GM12878 (cell line): ENCODE results near the gene ADAMTSL1. TPM values are rescaled to one million over a fixed set of nuclear protein-coding genes. Genes with fewer than 3 reads are reported as not detected.

Source experiments
- ATAC-seq: fragments of 200-7000 bp; cut with Tn5 transposase; 3 replicates; pipeline ENCODE4 v1.9.1; 2020; ENCODE audit warnings: mild to moderate bottlenecking, moderate library complexity
- BruUV-seq: library from RNA; stranded (reverse); fragments of 400-500 nt; replicated peaks from 2 replicates; lab custom pipeline; 2021; lab: Mats Ljungman, UMichigan
- CTCF ChIA-PET: fragments of 300-600 bp; sonication (Branson Sonifier 250); formaldehyde crosslinking; extraction: SDS; loops from one replicate; lab custom pipeline; 2021; ENCODE audit warnings: inconsistent platforms; lab: Yijun Ruan, JAX
- POLR2A ChIA-PET: fragments of 350-600 bp; formaldehyde crosslinking; extraction: SDS; loops from one replicate; lab custom pipeline; 2021; ENCODE audit warnings: inconsistent platforms; lab: Charles Lee
- RAD21 ChIA-PET: fragments of 300-600 bp; sonication (Branson Sonifier 250); formaldehyde crosslinking; loops from one replicate; lab custom pipeline; 2023; ENCODE audit warnings: antibody characterized with exemption; ENCODE audit not compliant: unreplicated experiment; lab: Charles Lee
- SMC1A ChIA-PET: fragments of 300-600 bp; sonication (Branson Sonifier 250); formaldehyde crosslinking; loops from one replicate; lab custom pipeline; 2023; ENCODE audit not compliant: unreplicated experiment, uncharacterized antibody; lab: Charles Lee
- DNase-seq: peaks from one replicate; pipeline ENCODE4 v3.0.0-alpha.2; 2011; ENCODE audit warnings: low read depth, low spot score
- FAIRE-seq: peaks from 3 replicates; lab custom pipeline; 2011; peaks lifted over from hg19 to GRCh38; lab: Jason Lieb, UNC
- H2AFZ ChIP-seq: 2 replicates; pipeline ENCODE4 v1.6.0; 2011; ENCODE audit warnings: low read depth, low read length, control low read depth; ENCODE audit not compliant: control insufficient read depth
- H3K27ac ChIP-seq: 2 replicates; pipeline ENCODE4 v1.5.1; 2011; ENCODE audit warnings: control low read depth; ENCODE audit not compliant: control insufficient read depth, insufficient read depth
- H3K27me3 ChIP-seq, 2 experiments: replicated peaks in 1 of 2; 2 replicates each; pipeline versions ENCODE4 v1.6.0 to v1.6.1; 2011; ENCODE audit warnings: low read length in 1 of 2; ENCODE audit not compliant: control insufficient read depth in 2 of 2, insufficient read depth in 2 of 2
- H3K36me3 ChIP-seq, 2 experiments: 2 replicates each; pipeline ENCODE4 v1.5.1; 2011; ENCODE audit warnings: low read length in 1 of 2; ENCODE audit not compliant: control insufficient read depth in 2 of 2, insufficient read depth in 2 of 2
- H3K4me1 ChIP-seq: 2 replicates; pipeline ENCODE4 v1.6.1; 2011; ENCODE audit warnings: mild to moderate bottlenecking, low read length, moderate library complexity, mixed read lengths; ENCODE audit not compliant: control insufficient read depth, insufficient read depth
- H3K4me2 ChIP-seq: 2 replicates; pipeline ENCODE4 v1.6.0; 2011; ENCODE audit warnings: control low read depth; ENCODE audit not compliant: control insufficient read depth, insufficient read depth
- H3K4me3 ChIP-seq: fragments of 200-600 bp; sonication (generic); 2 replicates; pipeline ENCODE4 v1.5.1; 2016
- H3K79me2 ChIP-seq: 2 replicates; pipeline ENCODE4 v1.6.0; 2011; ENCODE audit warnings: low read length; ENCODE audit not compliant: control insufficient read depth, insufficient read depth
- H3K9ac ChIP-seq: 2 replicates; pipeline ENCODE4 v1.8.0; 2011; ENCODE audit warnings: low read length, control low read depth, mixed read lengths; ENCODE audit not compliant: control insufficient read depth, insufficient read depth
- H3K9me3 ChIP-seq: replicated peaks from 3 replicates; pipeline ENCODE4 v1.5.1; 2011; ENCODE audit warnings: mild to moderate bottlenecking, low read length; ENCODE audit not compliant: control insufficient read depth, insufficient read depth
- H4K20me1 ChIP-seq: 2 replicates; pipeline ENCODE4 v1.6.0; 2011; ENCODE audit not compliant: control insufficient read depth, insufficient read depth
- BHLHE40 ChIP-seq, 2 experiments: fragments of 450-650 bp in 1 of 2; IDR thresholded peaks; 2 replicates each; pipeline ENCODE4 v1.6.1; 2011 to 2017; ENCODE audit warnings: low read depth in 2 of 2, borderline replicate concordance in 1 of 2, improper control_type of control experiment in 1 of 2, low read length in 1 of 2, mild to moderate bottlenecking in 1 of 2
- HSF1 ChIP-seq: fragments of 150-350 bp; IDR thresholded peaks from 2 replicates; pipeline ENCODE4 v1.6.1; 2014; ENCODE audit warnings: mild to moderate bottlenecking, low read depth, low read length
- JUNB ChIP-seq: IDR thresholded peaks from 2 replicates; pipeline ENCODE4 v1.6.1; 2016; ENCODE audit warnings: antibody characterized with exemption, mild to moderate bottlenecking
- LARP7 ChIP-seq: fragments of 450-650 bp; IDR thresholded peaks from 2 replicates; pipeline ENCODE4 v1.6.1; 2017; ENCODE audit warnings: mild to moderate bottlenecking
- SMAD5 ChIP-seq: IDR thresholded peaks from 2 replicates; pipeline ENCODE4 v1.6.1; 2016; ENCODE audit warnings: antibody characterized with exemption, low read depth
- ZNF274 ChIP-seq: IDR thresholded peaks from one replicate; pipeline ENCODE4 v1.8.0; 2011; ENCODE audit not compliant: insufficient read length, insufficient read depth
- whole genome bisulfite sequencing: methylation state at CpG from one replicate; pipeline ENCODE4 v1.1.6; 2016; ENCODE audit warnings: low lambda C conversion rate; ENCODE audit not compliant: insufficient replicate concordance, insufficient coverage; ENCODE audit errors: missing lambda C conversion rate; 5-methylcytosine and 5-hydroxymethylcytosine counted together
- in situ Hi-C: fragments of 300-500 bp; cut with MboI; formaldehyde crosslinking; loops from 9 replicates; pipeline ENCODE4 v1.14.3; 2018; ENCODE audit warnings: mixed read lengths
- intact Hi-C: fragments of 100-400 bp; cut with micrococcal nuclease; formaldehyde crosslinking; loops from one replicate; pipeline ENCODE4 v1.14.2; 2022; ENCODE audit not compliant: unreplicated experiment
- polyA plus RNA-seq, 11 experiments: library from polyadenylated mRNA; depleted of rRNA in 4 of 11; unstranded in 6 of 11; stranded (reverse) in 5 of 11; fragments of >200 nt; fragmentation: Nextera tagmentation in 4 of 11; fragmentation: Illumina TruSeq in 1 of 11; extraction: Ambion mirVana in 4 of 11; extraction: Trizol in 1 of 11; gene quantifications; 1 replicate in 1 of 11; 2 replicates in 10 of 11; pipeline versions ENCODE4 v1.2.1 to v1.2.3, GENCODE V29; 2011 to 2016; ENCODE audit warnings: inconsistent platforms in 2 of 11, missing spikeins in 2 of 11, low read depth in 1 of 11
- total RNA-seq, 4 experiments: library from RNA; depleted of rRNA in 3 of 4; stranded (reverse); fragments of >200 nt in 3 of 4; fragmentation: Illumina TruSeq in 1 of 4; extraction: Trizol in 1 of 4; gene quantifications; 2 replicates each; pipeline versions ENCODE4 v1.2.1 to v1.2.3, GENCODE V29; 2013 to 2021
- TF ChIP-seq, protein P1 (sequence below): fragments of 450-650 bp; IDR thresholded peaks from 2 replicates; pipeline ENCODE4 v1.6.1; 2016; ENCODE audit warnings: mild to moderate bottlenecking, moderate library complexity, borderline replicate concordance
- TF ChIP-seq, protein P2 (sequence below): fragments of 450-650 bp; IDR thresholded peaks from 2 replicates; pipeline ENCODE4 v1.6.1; 2016; ENCODE audit warnings: mild to moderate bottlenecking

The ADAMTSL1 gene
- total and polyA plus RNA-seq, 10 of the 15 experiments (the other 5 are each of a cell fraction or from before 2014, with no cell fraction given), result 0.01 to 0.10 (median 0.07) TPM; not detected in 6

GRCh38 chr9:18909140-18910018 lies 435.4 kb downstream of the ADAMTSL1 start:
- no peaks in the 10 kb centered on the region for H3K79me2 ChIP-seq
- ATAC-seq (peak; percentile 48; the same call in 1 of the 3 replicates), FAIRE-seq (no peak), DNase-seq (no peak)
- H3K4me1 ChIP-seq, result no peaks in the 10 kb centered on the region; the same call in 1 of the 2 replicates
- H3K4me3 ChIP-seq, result no peak overlapping the region
- 49% methylated on average over 17 of the region's 17 CpGs for WGBS
- SMC1A ChIA-PET, result no interaction called here
- H3K27ac ChIP-seq, result no peak overlapping the region
- no peak overlapping the region for H2AFZ ChIP-seq
- TF ChIP-seq SMAD5 (no peak), HSF1 (no peak), JUNB (no peak), LARP7 (no peak), BHLHE40 (IDR thresholded peaks at IDR 0.05; ENCODE audit: borderline replicate concordance in 1 of 2, low read depth in 2 of 2, low read length in 1 of 2) (no peak), ZNF274 (no peak)
- TF ChIP-seq, protein P1, sequence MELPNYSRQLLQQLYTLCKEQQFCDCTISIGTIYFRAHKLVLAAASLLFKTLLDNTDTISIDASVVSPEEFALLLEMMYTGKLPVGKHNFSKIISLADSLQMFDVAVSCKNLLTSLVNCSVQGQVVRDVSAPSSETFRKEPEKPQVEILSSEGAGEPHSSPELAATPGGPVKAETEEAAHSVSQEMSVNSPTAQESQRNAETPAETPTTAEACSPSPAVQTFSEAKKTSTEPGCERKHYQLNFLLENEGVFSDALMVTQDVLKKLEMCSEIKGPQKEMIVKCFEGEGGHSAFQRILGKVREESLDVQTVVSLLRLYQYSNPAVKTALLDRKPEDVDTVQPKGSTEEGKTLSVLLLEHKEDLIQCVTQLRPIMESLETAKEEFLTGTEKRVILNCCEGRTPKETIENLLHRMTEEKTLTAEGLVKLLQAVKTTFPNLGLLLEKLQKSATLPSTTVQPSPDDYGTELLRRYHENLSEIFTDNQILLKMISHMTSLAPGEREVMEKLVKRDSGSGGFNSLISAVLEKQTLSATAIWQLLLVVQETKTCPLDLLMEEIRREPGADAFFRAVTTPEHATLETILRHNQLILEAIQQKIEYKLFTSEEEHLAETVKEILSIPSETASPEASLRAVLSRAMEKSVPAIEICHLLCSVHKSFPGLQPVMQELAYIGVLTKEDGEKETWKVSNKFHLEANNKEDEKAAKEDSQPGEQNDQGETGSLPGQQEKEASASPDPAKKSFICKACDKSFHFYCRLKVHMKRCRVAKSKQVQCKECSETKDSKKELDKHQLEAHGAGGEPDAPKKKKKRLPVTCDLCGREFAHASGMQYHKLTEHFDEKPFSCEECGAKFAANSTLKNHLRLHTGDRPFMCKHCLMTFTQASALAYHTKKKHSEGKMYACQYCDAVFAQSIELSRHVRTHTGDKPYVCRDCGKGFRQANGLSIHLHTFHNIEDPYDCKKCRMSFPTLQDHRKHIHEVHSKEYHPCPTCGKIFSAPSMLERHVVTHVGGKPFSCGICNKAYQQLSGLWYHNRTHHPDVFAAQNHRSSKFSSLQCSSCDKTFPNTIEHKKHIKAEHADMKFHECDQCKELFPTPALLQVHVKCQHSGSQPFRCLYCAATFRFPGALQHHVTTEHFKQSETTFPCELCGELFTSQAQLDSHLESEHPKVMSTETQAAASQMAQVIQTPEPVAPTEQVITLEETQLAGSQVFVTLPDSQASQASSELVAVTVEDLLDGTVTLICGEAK, result no peak
- TF ChIP-seq, protein P2, sequence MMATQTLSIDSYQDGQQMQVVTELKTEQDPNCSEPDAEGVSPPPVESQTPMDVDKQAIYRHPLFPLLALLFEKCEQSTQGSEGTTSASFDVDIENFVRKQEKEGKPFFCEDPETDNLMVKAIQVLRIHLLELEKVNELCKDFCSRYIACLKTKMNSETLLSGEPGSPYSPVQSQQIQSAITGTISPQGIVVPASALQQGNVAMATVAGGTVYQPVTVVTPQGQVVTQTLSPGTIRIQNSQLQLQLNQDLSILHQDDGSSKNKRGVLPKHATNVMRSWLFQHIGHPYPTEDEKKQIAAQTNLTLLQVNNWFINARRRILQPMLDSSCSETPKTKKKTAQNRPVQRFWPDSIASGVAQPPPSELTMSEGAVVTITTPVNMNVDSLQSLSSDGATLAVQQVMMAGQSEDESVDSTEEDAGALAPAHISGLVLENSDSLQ, result no peak
- intact Hi-C loops (no loop called here), in situ Hi-C loops (no loop called here)
- CTCF ChIA-PET, result no interaction called here
- H3K36me3 ChIP-seq, result no peaks in the 10 kb centered on the region
- H3K27me3 ChIP-seq, result no peaks in the 10 kb centered on the region; a peak in 3 of 4 replicates
- no peak overlapping the region for H3K4me2 ChIP-seq
- H3K9ac ChIP-seq, result no peak overlapping the region
- RAD21 ChIA-PET, result no interaction called here
- POLR2A ChIA-PET, result no interaction called here
- H4K20me1 ChIP-seq, result no peaks in the 10 kb centered on the region
- no TSS peak for BruUV-seq
- no peaks in the 10 kb centered on the region; the same call in 1 of the 3 replicates for H3K9me3 ChIP-seq
